ENCODE results near the gene IL19.
A peak's percentile ranks its signal among the peaks of the same experiment; 100 is the strongest.
"Not testable (repeated sequence)": the region's sequence is repeated elsewhere in the genome, so short reads cannot be mapped to it uniquely, and the experiment has no call there.

The IL19 gene

DNA sequence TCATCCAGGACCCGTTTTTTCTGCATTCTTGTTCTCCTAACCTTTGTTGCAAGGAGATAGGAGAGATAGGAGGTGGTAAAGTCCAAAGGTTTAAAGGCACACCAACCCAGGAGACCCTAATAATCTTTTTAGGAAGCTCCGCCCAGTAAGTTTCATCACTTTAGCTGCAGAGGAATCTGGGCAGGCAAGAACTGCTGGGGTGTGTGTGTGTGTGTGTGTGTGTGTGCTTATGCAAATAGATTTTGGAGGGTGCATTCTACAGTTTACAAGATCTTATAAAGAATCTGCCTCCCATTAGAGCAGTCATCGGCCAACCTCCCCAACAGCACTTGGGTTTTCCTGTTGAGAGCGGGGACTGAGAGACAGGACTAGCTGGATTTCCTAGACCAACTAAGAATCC, 5.7 kb downstream of the IL19 start:
- TF ChIP-seq, protein P1, sequence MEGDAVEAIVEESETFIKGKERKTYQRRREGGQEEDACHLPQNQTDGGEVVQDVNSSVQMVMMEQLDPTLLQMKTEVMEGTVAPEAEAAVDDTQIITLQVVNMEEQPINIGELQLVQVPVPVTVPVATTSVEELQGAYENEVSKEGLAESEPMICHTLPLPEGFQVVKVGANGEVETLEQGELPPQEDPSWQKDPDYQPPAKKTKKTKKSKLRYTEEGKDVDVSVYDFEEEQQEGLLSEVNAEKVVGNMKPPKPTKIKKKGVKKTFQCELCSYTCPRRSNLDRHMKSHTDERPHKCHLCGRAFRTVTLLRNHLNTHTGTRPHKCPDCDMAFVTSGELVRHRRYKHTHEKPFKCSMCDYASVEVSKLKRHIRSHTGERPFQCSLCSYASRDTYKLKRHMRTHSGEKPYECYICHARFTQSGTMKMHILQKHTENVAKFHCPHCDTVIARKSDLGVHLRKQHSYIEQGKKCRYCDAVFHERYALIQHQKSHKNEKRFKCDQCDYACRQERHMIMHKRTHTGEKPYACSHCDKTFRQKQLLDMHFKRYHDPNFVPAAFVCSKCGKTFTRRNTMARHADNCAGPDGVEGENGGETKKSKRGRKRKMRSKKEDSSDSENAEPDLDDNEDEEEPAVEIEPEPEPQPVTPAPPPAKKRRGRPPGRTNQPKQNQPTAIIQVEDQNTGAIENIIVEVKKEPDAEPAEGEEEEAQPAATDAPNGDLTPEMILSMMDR (IDR thresholded peaks at IDR 0.05; ENCODE audit: insufficient read depth, low read depth, low read length, missing control alignments), result no peak
- DNase-seq (ENCODE audit: low read depth), result peak; percentile 35

DNA sequence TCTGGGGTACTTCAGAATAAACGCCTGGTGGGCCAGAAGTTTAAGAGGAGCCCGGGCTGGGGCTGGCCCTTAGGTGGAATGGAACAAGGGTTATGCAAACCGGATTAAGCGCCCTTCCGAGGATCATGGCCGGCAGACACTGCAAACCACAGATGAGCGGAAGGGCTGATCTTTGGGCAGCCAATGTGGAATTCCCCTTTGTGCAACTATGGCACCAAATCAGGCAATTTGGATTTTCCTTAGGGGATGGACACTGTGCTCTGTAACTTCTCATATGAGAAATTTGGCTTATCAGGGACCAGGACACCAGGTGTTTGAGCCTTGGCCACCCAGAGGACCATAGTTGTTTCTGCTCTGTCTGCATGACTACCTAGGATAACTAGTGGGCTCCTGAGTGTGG, 7.5 kb downstream of the IL19 start:
- DNase-seq (ENCODE audit: low read depth), result no peak
- H3K4me3 ChIP-seq (ENCODE audit: low read depth, low read length), result no peak overlapping the region
- TF ChIP-seq, protein P1 (IDR thresholded peaks at IDR 0.05; ENCODE audit: insufficient read depth, low read depth, low read length, missing control alignments), result no peak

More for the DNA sequence above, 5.7 kb downstream of the IL19 start:
- no peak overlapping the region for H3K4me3 ChIP-seq (ENCODE audit: low read depth, low read length)

DNA sequence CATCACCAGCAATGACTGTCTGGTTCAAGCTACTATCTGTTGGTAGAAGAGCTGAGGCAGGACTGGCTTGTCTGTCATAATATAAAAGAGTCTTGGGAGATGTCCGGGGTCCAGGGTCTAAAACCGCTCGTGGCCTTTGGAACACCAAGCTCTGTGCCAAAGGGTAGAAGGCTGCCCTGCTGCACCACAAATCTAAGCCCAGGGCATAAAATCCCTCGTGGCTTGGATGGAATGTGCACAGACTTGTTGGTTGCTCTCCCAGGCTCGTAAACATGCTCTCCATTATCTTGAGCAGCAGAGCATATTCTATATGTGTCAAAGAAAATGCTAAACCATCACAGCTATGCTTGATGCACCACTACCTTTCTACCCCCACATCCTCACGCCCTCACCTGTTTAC, 8.3 kb downstream of the IL19 start:
- not testable (repeated sequence) for DNase-seq (ENCODE audit: low read depth); H3K4me3 ChIP-seq (ENCODE audit: low read depth, low read length)

DNA sequence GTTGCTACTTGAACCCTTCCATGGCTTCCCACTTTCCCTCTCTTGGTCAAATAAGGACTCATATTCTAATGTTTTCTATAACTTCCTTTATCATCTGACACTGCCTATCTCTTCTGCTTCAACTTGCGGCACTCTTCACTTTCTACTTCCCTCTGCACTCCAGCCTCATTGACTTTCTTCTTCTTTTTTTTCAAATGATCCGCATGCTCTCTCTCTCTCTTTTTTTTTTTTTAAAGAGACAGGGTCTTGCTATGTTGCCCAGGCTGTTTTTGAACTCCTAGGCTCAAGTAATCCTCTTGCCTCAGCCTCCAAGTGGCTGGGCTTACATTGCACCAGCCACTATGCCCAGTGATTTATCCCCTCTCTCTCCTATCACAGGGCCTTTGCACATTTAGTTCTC, 9.1 kb downstream of the IL19 start:
- TF ChIP-seq, protein P1 (IDR thresholded peaks at IDR 0.05; ENCODE audit: insufficient read depth, low read depth, low read length, missing control alignments), result no peak
- H3K4me3 ChIP-seq (ENCODE audit: low read depth, low read length), result no peak overlapping the region
- no peak for DNase-seq (ENCODE audit: low read depth)

DNA sequence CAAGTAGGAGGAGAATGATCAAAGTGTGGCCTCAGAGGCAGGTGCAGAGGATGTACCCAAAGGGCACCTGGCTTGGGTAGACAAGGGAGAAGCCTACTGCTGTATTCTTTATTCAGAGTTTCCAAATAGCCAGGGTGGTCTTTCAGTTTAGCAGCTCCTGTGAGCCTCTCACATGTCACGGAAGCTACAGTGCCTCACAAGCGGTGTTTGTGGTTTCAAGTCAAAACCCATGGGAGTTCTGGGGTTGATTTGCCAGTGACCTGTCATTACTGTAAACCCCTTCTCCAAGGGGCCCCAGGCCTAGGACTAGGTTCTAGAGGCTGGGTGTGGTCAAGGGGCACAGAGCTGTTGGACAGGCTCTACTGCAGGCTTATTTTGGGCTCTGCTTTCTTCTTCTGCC, 11.9 kb downstream of the IL19 start:
- no peak overlapping the region; the same call in 1 of the 2 replicates for H3K4me3 ChIP-seq (ENCODE audit: low read depth, low read length)
- TF ChIP-seq, protein P1 (IDR thresholded peaks at IDR 0.05; ENCODE audit: insufficient read depth, low read depth, low read length, missing control alignments), result no peak
- DNase-seq (ENCODE audit: low read depth), result peak; percentile 96

DNA sequence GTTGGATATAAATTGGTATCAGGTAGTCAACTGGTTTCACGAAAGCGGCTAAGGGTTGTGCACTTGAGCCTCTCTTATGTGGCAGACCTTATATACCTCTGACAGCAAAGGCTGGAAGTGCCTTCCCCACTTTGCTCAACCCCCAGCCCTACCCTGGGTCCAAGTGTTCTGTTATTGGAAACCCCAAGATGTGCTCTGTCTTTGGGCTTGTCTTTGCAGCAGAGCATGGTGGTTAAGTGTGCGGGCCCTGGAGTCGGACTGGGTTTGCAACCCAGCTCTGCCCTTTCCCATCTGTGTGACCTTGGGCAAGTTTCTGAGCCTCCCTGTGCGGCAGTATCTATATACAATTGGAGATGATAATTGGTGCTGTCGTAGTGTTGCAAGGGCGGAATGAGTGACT, 12.9 kb downstream of the IL19 start:
- TF ChIP-seq, protein P1 (IDR thresholded peaks at IDR 0.05; ENCODE audit: insufficient read depth, low read depth, low read length, missing control alignments), result no peak
- no peak for DNase-seq (ENCODE audit: low read depth)
- no peak overlapping the region for H3K4me3 ChIP-seq (ENCODE audit: low read depth, low read length)

DNA sequence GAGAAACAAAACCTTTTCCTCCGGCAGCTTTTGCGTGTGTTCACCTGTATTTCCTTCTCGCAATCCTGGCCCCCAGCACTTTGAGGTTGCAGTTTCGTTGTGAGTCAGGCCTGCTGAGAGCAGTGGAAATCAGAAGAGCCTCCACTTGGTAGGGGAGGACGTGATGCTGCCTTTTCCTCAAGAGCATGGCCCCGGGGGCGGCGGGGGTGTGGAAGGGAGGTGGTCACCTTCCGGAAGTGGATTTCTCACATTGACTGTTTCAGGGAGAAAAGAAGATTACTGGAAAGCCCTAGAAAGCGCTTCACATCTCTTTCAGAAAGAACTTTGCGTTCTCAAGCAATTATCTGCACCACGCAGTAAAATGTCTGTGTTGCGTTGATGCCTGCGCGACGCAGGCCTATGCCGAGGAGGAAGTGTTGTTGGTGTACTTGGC, 13.9 kb downstream of the IL19 start:
- DNase-seq (ENCODE audit: low read depth), result peak; percentile 96

More for the DNA sequence above, 13.9 kb downstream of the IL19 start:
- H3K4me3 ChIP-seq (ENCODE audit: low read depth, low read length), result no peak overlapping the region; the same call in 1 of the 2 replicates
- TF ChIP-seq, protein P1 (IDR thresholded peaks at IDR 0.05; ENCODE audit: insufficient read depth, low read depth, low read length, missing control alignments), result no peak

All from GM12865 (cell line).